ENCODE data around the gene CMIP.

GRCh38 chr16:81489547-81490267, 45.1 kb downstream of the CMIP start:
- TF ChIP-seq CTCF (IDR thresholded peaks at IDR 0.05): no peak
- TF ChIP-seq EZH2 (IDR thresholded peaks at IDR 0.05): no peak
- no peak for TF ChIP-seq EZH2phosphoT487 (IDR thresholded peaks at IDR 0.05)

Data from neural progenitor cell (in vitro differentiated cells).